CD14-positive monocyte (primary cell): Measurements from ENCODE around the gene COL21A1. TPM values are rescaled to one million over a fixed set of nuclear protein-coding genes. Genes with fewer than 3 reads are reported as not detected.

Experiments used
- DNase-seq, 3 donors: peaks; one replicate each; pipeline ENCODE4 v3.0.0-alpha.2; 2011 to 2022
- H2AFZ ChIP-seq: 2 replicates; pipeline ENCODE4 v1.6.0; 2012; ENCODE audit warnings: mild to moderate bottlenecking, low read depth, low read length, inconsistent platforms; ENCODE audit not compliant: insufficient read depth, poor library complexity, severe bottlenecking
- H3K27ac ChIP-seq, 2 donors: 1 replicate in 1 of 2; 2 replicates in 1 of 2; pipeline ENCODE4 v1.5.1; 2012 to 2013; ENCODE audit warnings: low read length in 2 of 2, control low read depth in 1 of 2, inconsistent platforms in 1 of 2, low read depth in 1 of 2, mild to moderate bottlenecking in 1 of 2
- H3K27me3 ChIP-seq, 2 donors: one replicate each; pipeline versions ENCODE4 v1.6.0 to v1.6.1; 2011 to 2013; ENCODE audit warnings: low read length in 2 of 2; ENCODE audit not compliant: control insufficient read depth in 2 of 2, insufficient read depth in 2 of 2
- H3K36me3 ChIP-seq, 2 donors: replicated peaks in 1 of 2; 1 replicate in 1 of 2; 2 replicates in 1 of 2; pipeline versions ENCODE4 v1.5.1 to v1.6.1; 2012 to 2013; ENCODE audit warnings: low read length in 2 of 2, control low read depth in 1 of 2, inconsistent platforms in 1 of 2, mild to moderate bottlenecking in 1 of 2; ENCODE audit not compliant: insufficient read depth in 2 of 2, control insufficient read depth in 1 of 2
- H3K4me1 ChIP-seq, 2 donors: 1 replicate in 1 of 2; 2 replicates in 1 of 2; pipeline versions ENCODE4 v1.5.1 to v1.6.1; 2012 to 2013; ENCODE audit warnings: low read length in 2 of 2, control low read depth in 1 of 2, inconsistent platforms in 1 of 2, mild to moderate bottlenecking in 1 of 2, moderate library complexity in 1 of 2; ENCODE audit not compliant: insufficient read depth in 2 of 2, control insufficient read depth in 1 of 2
- H3K4me2 ChIP-seq: replicated peaks from 2 replicates; pipeline ENCODE3; 2012; ENCODE audit warnings: low read length, moderate library complexity, mild to moderate bottlenecking; ENCODE audit not compliant: poor library complexity, severe bottlenecking; ENCODE audit errors: extremely low read depth
- H3K4me3 ChIP-seq, 3 experiments: fragments of 200-600 bp in 1 of 3; sonication (generic) in 1 of 3; replicated peaks in 1 of 3; 1 replicate in 2 of 3; 2 replicates in 1 of 3; pipeline ENCODE4 v1.5.1; 2011 to 2013; ENCODE audit warnings: low read length in 3 of 3, mild to moderate bottlenecking in 3 of 3, control low read depth in 2 of 3, low read depth in 2 of 3, inconsistent platforms in 1 of 3, moderate library complexity in 1 of 3
- H3K79me2 ChIP-seq: 2 replicates; pipeline ENCODE4 v1.6.0; 2012; ENCODE audit warnings: mild to moderate bottlenecking, control low read depth, inconsistent platforms, low read length, moderate library complexity; ENCODE audit not compliant: insufficient read depth
- H3K9ac ChIP-seq: 2 replicates; pipeline ENCODE4 v1.6.0; 2017; ENCODE audit warnings: low read length, mild to moderate bottlenecking; ENCODE audit not compliant: insufficient read depth, poor library complexity, severe bottlenecking
- H3K9me3 ChIP-seq, 2 donors: replicated peaks in 1 of 2; 1 replicate in 1 of 2; 2 replicates in 1 of 2; pipeline versions ENCODE4 v1.5.1 to v1.6.1; 2012 to 2013; ENCODE audit warnings: low read length in 2 of 2, control low read depth in 1 of 2; ENCODE audit not compliant: control insufficient read depth in 1 of 2, insufficient read depth in 1 of 2
- H4K20me1 ChIP-seq: 2 replicates; pipeline ENCODE4 v1.6.0; 2012; ENCODE audit warnings: mild to moderate bottlenecking, low read length, control low read depth, moderate library complexity; ENCODE audit not compliant: insufficient read depth
- H3K27ac Mint-ChIP-seq, 7 donors: one replicate each; pipeline ENCODE4 v1.8.0; 2020; ENCODE audit warnings: mild to moderate bottlenecking in 7 of 7, mixed read lengths in 7 of 7, moderate library complexity in 6 of 7, inconsistent platforms in 2 of 7
- H3K27me3 Mint-ChIP-seq, 3 donors: one replicate each; pipeline ENCODE4 v1.8.0; 2021 to 2022; ENCODE audit warnings: low read depth in 3 of 3, mild to moderate bottlenecking in 3 of 3, mixed read lengths in 3 of 3, moderate library complexity in 3 of 3, inconsistent platforms in 1 of 3
- H3K36me3 Mint-ChIP-seq, 2 donors: one replicate each; pipeline ENCODE4 v1.8.0; 2020; ENCODE audit warnings: mixed read lengths in 2 of 2, inconsistent platforms in 1 of 2, mild to moderate bottlenecking in 1 of 2
- H3K4me1 Mint-ChIP-seq: one replicate; pipeline ENCODE4 v1.8.0; 2020; ENCODE audit warnings: mild to moderate bottlenecking, mixed read lengths
- H3K4me3 Mint-ChIP-seq, 2 donors: one replicate each; pipeline ENCODE4 v1.8.0; 2020; ENCODE audit warnings: mild to moderate bottlenecking in 2 of 2, mixed read lengths in 2 of 2, moderate library complexity in 1 of 2
- H3K9me3 Mint-ChIP-seq, 7 donors: one replicate each; pipeline ENCODE4 v1.8.0; 2020 to 2022; ENCODE audit warnings: mixed read lengths in 7 of 7, mild to moderate bottlenecking in 6 of 7, moderate library complexity in 6 of 7, inconsistent platforms in 2 of 7
- WGBS: methylation state at CpG from one replicate; pipeline ENCODE4 v1.1.5; 2013; ENCODE audit warnings: missing lambda C conversion rate; ENCODE audit not compliant: insufficient coverage; 5-methylcytosine and 5-hydroxymethylcytosine counted together
- intact Hi-C, 2 donors: fragments of 100-400 bp; cut with micrococcal nuclease; formaldehyde crosslinking; loops; one replicate each; pipeline versions ENCODE4 v1.15.0 to v1.15.1; 2023
- polyA plus RNA-seq, 3 donors: library from polyadenylated mRNA; depleted of rRNA in 1 of 3; unstranded in 2 of 3; stranded (reverse) in 1 of 3; fragments of 300-500 nt in 2 of 3; fragments of >200 nt in 1 of 3; fragmentation: Illumina TruSeq in 2 of 3; gene quantifications; 1 replicate in 2 of 3; 2 replicates in 1 of 3; pipeline ENCODE4 v1.2.3, GENCODE V29; 2012 to 2021
- TF ChIP-seq, protein P1 (sequence below): fragments of 200-600 bp; IDR thresholded peaks from one replicate; pipeline ENCODE4 v1.8.0; 2022; ENCODE audit warnings: antibody characterized with exemption, mild to moderate bottlenecking

The COL21A1 gene
- polyA plus RNA-seq, 3 donors, result 0.03 TPM; not detected in 2

DNA sequence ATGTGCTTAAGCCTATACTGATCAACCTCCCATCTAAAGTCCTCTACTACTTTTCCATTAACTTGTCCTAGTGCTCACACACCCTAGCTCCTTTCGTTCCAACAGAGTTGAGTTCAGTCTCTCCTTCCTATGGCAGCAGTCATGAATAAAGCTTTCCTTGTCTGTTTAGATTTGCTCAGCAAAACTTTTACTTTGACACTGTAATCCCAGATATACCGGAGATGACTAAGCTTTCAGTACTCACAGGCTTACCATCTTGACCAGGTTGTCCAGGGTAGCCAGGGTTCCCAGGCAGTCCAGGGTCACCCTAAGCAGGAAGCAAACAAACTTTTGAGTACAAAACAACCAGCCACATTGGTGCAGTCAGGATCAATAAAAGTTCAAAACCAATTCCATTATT is 90.7 kb downstream of the COL21A1 start:
- no peak overlapping the region for H3K4me2 ChIP-seq
- Mint-ChIP-seq H3K36me3 (no peaks in the 10 kb centered on the region), H3K4me1 (no peaks in the 10 kb centered on the region), H3K27me3 (peaks cover 2% of the 10 kb centered on the region in 3 donors), H3K9me3 (peaks cover 2 to 13% (median 11%) of the 10 kb centered on the region in 7 donors), H3K4me3 (no peak overlapping the region), H3K27ac (no peak overlapping the region)
- no peaks in the 10 kb centered on the region for H4K20me1 ChIP-seq
- no peak overlapping the region for H3K27ac ChIP-seq
- no peak for DNase-seq
- no peaks in the 10 kb centered on the region for H3K36me3 ChIP-seq
- no peaks in the 10 kb centered on the region for H3K27me3 ChIP-seq
- 100% methylated on average over 1 of the region's 2 CpGs for WGBS
- no peak overlapping the region for H3K9ac ChIP-seq
- intact Hi-C loops, result no loop called here
- H2AFZ ChIP-seq, result no peak overlapping the region
- H3K4me3 ChIP-seq, result no peak overlapping the region
- H3K9me3 ChIP-seq, result peaks cover 5 to 9% of the 10 kb centered on the region in 2 donors
- TF ChIP-seq, protein P1, sequence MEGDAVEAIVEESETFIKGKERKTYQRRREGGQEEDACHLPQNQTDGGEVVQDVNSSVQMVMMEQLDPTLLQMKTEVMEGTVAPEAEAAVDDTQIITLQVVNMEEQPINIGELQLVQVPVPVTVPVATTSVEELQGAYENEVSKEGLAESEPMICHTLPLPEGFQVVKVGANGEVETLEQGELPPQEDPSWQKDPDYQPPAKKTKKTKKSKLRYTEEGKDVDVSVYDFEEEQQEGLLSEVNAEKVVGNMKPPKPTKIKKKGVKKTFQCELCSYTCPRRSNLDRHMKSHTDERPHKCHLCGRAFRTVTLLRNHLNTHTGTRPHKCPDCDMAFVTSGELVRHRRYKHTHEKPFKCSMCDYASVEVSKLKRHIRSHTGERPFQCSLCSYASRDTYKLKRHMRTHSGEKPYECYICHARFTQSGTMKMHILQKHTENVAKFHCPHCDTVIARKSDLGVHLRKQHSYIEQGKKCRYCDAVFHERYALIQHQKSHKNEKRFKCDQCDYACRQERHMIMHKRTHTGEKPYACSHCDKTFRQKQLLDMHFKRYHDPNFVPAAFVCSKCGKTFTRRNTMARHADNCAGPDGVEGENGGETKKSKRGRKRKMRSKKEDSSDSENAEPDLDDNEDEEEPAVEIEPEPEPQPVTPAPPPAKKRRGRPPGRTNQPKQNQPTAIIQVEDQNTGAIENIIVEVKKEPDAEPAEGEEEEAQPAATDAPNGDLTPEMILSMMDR, result no peak
- no peaks in the 10 kb centered on the region for H3K4me1 ChIP-seq
- no peaks in the 10 kb centered on the region for H3K79me2 ChIP-seq

DNA sequence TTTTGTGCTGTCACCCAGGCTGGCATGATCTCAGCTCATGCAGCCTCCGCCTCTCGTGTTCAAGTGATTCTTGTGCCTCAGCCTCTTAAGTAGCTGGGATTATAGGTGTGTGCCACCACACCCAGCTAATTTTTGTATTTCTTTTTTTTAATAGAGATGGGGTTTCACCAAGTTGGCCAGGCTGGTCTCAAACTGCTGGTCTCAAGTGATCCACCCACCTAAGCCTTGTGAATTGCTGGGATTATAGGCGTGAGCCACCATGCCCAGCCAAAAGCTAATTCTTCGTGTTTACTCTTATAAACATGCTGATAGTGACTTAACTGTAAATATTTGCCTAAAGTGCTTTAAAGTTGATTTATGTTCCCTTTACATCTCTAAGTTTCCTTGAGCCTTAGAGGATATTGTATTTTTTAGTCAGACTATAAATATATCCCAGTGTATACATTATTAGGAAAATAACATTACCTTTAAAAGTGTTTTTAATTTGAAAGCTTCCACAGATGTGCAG is 91.7 kb downstream of the COL21A1 start:
- no peak overlapping the region for H3K27ac Mint-ChIP-seq
- no peak overlapping the region for H3K4me2 ChIP-seq

More for the DNA sequence above, 91.7 kb downstream of the COL21A1 start:
- peaks cover 5 to 9% of the 10 kb centered on the region in 2 donors for H3K9me3 ChIP-seq
- no CpG with 5 or more reads among the region's 4 CpGs for WGBS
- no peak overlapping the region for H2AFZ ChIP-seq
- no peaks in the 10 kb centered on the region for H3K27me3 ChIP-seq
- Mint-ChIP-seq H3K4me1 (no peaks in the 10 kb centered on the region), H3K27me3 (peaks cover 0 to 4% (median 2%) of the 10 kb centered on the region in 3 donors), H3K4me3 (no peak overlapping the region), H3K36me3 (no peaks in the 10 kb centered on the region), H3K9me3 (peaks cover 9 to 17% (median 12%) of the 10 kb centered on the region in 7 donors)
- H3K4me3 ChIP-seq, result no peak overlapping the region
- H4K20me1 ChIP-seq, result no peaks in the 10 kb centered on the region
- H3K4me1 ChIP-seq, result no peaks in the 10 kb centered on the region
- H3K79me2 ChIP-seq, result no peaks in the 10 kb centered on the region
- H3K27ac ChIP-seq, result no peak overlapping the region
- H3K36me3 ChIP-seq, result no peaks in the 10 kb centered on the region
- TF ChIP-seq, protein P1, result no peak
- intact Hi-C loops, result no loop called here
- no peak overlapping the region for H3K9ac ChIP-seq
- DNase-seq, result no peak
